Measurements from ENCODE around the gene ADGRD1.

ADGRD1 gene

DNA sequence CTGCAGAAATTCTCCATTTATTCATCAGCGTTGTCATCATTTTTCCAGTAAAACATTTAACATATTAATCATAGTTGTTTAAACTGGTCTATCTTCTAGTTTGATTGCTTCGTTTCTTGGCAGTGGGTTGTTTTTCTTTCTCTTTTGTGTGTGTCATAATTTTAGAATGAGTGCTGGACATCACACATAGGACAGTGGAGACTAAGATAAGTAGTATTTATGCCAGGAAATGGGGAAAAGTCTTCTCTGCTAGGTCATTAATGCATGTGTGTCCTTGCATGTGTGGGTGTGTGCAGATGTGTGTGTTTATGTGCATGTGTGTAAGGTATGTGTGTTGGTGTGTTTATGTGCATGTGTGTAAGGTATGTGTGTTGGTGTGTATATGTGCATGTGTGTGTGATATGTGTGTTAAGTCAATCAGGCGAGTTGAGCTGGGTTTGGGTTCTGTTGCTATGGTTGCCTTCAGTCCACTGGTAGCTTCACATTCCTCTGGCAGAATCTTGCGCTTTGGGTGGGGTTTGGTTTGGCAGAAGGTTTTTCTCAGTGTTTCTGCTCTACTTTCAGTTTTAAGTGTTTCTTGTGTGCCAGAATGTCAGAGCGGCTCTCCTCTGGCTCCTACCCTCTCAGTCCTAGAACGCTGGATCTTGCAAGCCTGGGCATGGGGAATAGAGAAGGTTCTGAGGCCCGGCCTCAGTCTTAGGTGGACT lies 7.8 kb upstream of the ADGRD1 start:
- DNase-seq (ENCODE audit: low read depth, low spot score) = no peak
- no peak for TF ChIP-seq CTCF (IDR thresholded peaks at IDR 0.05; ENCODE audit: insufficient read depth, low read length, missing control alignments)
- ChIA-PET CTCF (no interaction called here), POLR2A (no interaction called here)
- H3K4me3 ChIP-seq (ENCODE audit: low read depth, low read length) = no peak overlapping the region

GRCh38 chr12:130947028-130947613 lies 6.6 kb upstream of the ADGRD1 start:
- no peak for DNase-seq (ENCODE audit: low read depth, low spot score)
- H3K4me3 ChIP-seq (ENCODE audit: low read depth, low read length) = no peak overlapping the region
- CTCF ChIA-PET = no interaction called here
- POLR2A ChIA-PET = no interaction called here
- no peak for TF ChIP-seq CTCF (IDR thresholded peaks at IDR 0.05; ENCODE audit: insufficient read depth, low read length, missing control alignments)

- ChIA-PET POLR2A (no interaction called here), CTCF (no interaction called here)
- no peak for TF ChIP-seq CTCF (IDR thresholded peaks at IDR 0.05; ENCODE audit: insufficient read depth, low read length, missing control alignments)
- DNase-seq (ENCODE audit: low read depth, low spot score) = no peak
- no peak overlapping the region for H3K4me3 ChIP-seq (ENCODE audit: low read depth, low read length)
These were observed 5.6 kb upstream of the ADGRD1 start for GRCh38 chr12:130948136-130948535.

DNA sequence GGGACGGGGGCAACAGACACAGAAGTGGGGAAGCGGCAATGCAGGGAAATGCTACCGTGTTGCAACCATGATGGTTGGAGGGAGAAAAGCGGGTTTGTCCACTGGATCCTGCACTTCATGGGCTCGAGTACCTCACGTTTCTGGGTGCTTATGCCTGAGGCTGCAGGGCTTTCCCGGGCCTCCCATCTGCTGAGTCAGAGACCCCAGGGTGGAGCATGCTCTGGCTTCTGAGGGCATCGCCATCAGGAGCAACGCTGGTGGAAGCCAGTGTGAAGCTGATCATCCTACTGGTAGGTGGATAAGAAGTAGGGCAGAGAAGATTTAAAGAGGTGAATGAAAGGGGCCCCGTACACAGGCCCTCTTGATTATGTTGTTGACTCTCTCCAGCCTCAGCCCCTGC lies 5.0 kb upstream of the ADGRD1 start:
- ChIA-PET POLR2A (no interaction called here), CTCF (no interaction called here)
- DNase-seq (ENCODE audit: low read depth, low spot score) = no peak
- H3K4me3 ChIP-seq (ENCODE audit: low read depth, low read length) = no peak overlapping the region
- TF ChIP-seq CTCF (IDR thresholded peaks at IDR 0.05; ENCODE audit: insufficient read depth, low read length, missing control alignments) = no peak

DNA sequence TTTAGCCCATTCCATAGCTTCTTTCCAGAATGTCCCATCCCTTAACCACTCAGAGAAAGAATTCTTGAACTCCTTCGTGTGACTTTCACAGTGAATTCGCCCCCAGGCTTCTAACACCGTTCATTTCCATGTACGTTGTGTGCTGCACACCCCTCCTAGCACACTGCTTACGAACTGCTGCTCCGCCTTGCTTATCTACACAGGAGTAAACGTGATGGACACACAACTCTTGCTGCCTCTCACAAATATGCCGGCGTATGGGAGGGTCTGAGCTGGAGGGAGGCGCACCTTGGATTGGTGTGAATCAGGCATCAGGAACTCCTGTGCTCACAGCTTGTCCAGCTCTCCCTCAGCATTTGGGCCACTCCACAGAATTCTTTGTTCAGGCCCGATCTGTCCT lies 3.9 kb upstream of the ADGRD1 start:
- TF ChIP-seq CTCF (IDR thresholded peaks at IDR 0.05; ENCODE audit: insufficient read depth, low read length, missing control alignments) = no peak
- POLR2A ChIA-PET = no interaction called here
- CTCF ChIA-PET = no interaction called here
- no peak for DNase-seq (ENCODE audit: low read depth, low spot score)
- H3K4me3 ChIP-seq (ENCODE audit: low read depth, low read length) = no peak overlapping the region

DNA sequence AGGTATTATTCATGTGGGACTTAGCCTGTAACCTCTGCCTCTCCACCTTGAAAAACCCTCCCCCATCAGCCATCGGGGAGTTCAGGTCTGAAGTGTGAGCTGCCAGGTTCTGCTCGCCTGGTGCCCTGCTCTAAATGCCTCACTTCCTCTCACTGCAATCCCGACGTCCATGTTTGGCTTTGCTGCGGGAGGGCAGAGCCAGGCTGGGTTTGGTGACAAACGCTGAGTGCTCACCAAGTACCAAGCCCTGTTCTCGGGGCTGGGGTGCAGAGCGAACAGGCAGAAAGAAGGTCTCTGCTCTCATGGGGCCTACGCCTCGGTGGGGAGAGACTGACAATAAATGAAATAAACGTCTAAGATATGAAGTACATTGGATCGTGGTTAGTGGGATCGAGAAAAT lies 2.1 kb upstream of the ADGRD1 start:
- ChIA-PET CTCF (no interaction called here), POLR2A (no interaction called here)
- DNase-seq (ENCODE audit: low read depth, low spot score) = no peak
- no peak overlapping the region for H3K4me3 ChIP-seq (ENCODE audit: low read depth, low read length)
- no peak for TF ChIP-seq CTCF (IDR thresholded peaks at IDR 0.05; ENCODE audit: insufficient read depth, low read length, missing control alignments)

Data from AG04449 (cell line).